Measurements from ENCODE around the gene POLR3E. TPM values are rescaled to one million over a fixed set of nuclear protein-coding genes. Genes with fewer than 3 reads are reported as not detected.

Gene POLR3E
- 26.6 and 38.2 TPM in 2 replicates for total RNA-seq (2014; rRNA removed)
- polyA plus RNA-seq (2012) = 17.2 TPM

DNA sequence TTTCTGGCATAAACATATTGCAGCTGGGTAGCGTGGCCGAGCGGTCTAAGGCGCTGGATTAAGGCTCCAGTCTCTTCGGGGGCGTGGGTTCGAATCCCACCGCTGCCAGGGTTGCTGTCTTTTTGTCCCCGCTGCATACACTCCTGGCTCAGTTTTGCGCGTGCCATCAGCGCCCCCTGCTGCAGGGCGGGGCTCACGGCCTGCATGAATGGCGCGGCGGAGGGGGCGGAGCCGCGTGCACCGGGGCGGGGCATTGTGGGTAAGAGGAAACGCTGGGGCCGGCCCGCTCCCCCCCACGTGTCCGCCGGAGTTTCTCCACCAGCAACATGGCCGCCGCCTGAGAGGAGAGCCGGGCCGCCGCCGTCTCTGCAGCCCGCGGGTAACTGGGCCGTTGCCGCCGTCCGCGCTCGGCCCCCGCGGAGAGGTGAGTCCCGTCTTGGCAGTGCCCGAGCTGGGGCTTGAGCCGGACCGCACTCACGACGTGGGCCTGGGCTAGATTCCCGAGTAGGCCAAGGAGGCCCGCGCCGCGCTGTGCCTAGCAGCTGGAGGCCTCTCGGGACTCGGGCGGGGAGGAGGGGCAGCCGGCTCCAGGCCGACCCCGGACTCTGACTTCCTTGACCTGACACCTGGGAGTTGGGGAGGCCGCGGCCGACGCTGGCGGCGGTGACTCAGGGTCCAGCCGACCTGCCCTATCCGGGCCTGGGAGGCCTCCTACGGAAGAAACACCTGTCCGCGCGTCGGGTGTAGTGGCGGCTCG is at the start of gene POLR3E:
Gene POLR3E (plus strand): TSS at position 296 of the 757 bp plus-strand sequence. CDS start 5,560 bp downstream, outside the sequence.
- peak; percentile 97 for DNase-seq (ENCODE audit: low read depth)

DNA sequence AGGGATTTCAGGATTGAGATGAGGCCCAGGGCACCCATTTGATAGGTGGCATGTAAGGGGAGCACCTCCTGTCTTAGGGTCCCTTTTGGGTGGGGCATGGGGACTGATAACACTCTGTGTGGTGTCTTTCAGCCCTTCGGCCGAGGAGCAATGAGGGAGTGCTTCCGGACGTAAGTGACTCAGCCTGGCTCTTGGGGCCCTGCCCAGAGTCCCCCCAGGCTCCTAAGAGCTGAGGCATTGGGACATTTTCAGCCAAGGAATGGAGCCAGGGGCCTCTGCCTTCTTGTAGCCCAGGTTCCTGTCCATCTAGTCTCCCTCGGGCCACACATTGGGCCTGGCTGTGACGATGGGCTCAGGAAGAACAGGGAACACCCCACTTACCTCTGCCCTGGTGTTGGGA is 46.7 kb upstream of the POLR3E start:
- no peak for DNase-seq (ENCODE audit: low read depth)

DNA sequence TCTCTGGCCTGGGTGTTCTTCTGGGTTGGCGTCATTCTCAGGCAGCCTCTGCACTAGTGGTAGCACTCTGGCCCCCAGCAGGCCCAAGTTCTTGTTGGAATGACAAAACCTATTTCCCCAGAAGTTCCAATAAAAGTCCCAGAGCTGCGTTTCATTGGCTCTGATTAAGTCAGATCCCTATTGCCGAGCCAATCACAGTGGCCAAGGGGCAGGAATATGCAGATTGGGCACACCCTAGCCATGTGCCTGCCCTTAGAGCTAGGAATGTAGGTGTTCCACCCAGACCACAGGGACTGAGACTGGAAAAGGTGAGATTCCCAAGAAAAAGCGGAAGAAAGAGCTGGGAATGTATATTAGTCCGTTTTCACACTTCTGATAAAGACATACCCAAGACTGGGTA is 44.9 kb upstream of the POLR3E start:
- DNase-seq (ENCODE audit: low read depth) = no peak

GRCh38 chr16:22253272-22253671 is 43.9 kb upstream of the POLR3E start:
- no peak for DNase-seq (ENCODE audit: low read depth)

- peak; percentile 10 for DNase-seq (ENCODE audit: low read depth)
These were observed 41.9 kb upstream of the POLR3E start for GRCh38 chr16:22255335-22255734.

DNA sequence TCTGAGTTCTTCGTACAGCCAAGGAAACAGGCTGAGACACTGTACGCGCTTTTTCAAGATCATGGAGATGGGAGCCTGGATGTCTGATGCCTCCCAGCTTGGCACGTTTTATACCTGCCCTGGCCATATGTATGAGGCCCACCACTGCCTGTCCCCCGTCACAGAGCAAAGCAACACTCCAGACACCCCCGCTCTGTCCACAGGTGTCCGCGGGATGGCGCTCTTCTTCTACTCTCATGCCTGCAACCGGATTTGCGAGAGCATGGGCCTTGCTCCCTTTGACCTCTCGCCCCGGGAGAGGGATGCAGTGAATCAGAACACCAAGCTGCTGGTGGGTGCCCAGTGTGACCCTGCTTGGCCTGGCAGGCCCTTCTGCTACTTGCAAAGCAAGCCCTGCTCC is 39.8 kb upstream of the POLR3E start:
- DNase-seq (ENCODE audit: low read depth) = no peak

DNA sequence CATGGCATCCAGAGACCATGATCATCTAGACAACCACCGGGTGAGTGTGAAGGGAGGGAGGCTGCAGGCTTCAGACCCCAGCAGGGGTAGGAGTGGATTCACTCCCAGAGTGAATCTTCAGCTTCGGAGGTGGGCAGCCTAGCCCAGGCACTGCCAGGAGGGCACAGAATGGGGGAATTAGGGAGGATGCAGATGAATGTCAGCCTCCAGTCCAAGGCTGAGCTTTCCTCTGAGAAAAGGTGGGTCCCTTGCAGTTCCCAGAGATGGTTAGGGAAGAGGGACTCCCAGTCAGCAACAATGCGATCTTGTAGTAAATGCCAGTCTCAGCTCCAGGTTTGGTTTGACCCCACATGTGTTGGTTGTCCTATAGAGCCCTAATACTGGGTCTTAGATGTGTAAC is 36.7 kb upstream of the POLR3E start:
- DNase-seq (ENCODE audit: low read depth) = no peak

DNA sequence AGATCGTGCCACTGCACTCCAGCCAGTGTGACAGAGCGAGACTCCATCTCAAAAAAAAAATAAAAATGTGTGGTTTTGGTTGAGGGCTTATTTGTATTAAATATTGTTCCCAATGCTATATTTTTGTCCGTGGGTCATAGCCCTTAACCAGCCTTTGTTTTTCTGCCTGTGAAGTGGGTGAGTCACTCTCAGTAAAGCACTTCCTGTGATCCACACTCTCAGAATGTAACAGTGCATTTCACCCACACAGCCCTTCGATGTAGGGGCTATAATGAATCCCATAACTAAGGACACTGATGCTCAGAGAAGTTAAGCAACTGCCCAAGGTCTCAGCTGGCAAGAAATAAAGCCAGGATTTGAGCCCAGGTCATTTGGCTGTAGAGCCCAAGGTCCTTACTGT is 34.7 kb upstream of the POLR3E start:
- DNase-seq (ENCODE audit: low read depth) = peak; percentile 17

DNA sequence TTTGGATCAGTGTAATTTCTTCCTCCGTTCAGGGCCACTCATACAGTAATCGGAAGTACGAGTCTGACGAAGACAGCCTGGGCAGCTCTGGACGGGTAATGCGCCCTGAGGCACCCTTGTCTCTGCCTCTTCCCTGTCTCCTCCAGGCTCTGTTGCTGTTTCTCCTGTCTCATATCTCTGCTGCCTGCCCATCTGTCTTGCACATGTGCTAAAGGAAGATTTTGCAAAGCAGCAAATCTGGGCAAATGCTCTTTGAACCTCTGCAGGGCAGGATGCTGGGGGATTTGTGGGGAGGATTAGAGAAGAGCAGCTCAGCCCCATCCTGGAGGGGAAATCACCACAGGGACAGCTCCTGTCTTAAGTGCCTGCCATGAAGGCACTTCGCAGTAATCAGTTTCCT is 32.4 kb upstream of the POLR3E start:
- no peak for DNase-seq (ENCODE audit: low read depth)

DNA sequence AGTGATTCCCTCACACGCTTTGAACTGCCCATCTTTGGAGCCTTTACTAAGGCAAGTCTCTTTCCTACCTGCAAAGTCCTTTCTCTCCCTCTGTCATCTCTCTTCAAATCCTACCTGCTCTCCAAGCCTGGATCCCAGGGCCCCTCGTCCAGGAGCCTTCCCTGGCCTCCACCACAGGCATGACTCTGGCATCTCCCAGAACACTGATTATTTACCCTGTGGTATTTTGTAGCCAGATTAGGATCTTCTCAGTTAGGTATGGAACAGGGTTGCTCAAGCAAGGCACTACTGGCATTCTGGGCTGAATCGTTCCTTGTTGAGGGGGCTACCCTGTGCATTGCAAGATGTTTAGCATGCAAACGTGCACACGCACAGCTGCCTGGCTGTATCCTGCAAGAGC is 31.9 kb upstream of the POLR3E start:
- DNase-seq (ENCODE audit: low read depth) = no peak

DNA sequence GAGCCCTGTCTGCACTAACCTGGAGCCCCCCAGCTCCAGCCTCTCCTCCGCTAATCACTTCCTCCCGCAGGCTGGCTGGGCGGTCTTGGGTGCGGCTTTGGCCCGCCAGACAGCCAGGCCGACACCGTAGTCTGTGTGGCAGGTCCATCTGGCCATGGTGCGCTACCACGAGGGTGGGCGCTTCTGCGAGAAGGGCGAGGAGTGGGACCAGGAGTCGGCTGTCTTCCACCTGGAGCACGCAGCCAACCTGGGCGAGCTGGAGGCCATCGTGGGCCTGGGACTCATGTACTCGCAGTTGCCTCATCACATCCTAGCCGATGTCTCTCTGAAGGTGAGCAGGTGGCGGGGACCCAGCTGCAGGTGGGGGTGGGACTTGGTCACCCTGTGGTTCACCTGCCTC is 30.7 kb upstream of the POLR3E start:
- DNase-seq (ENCODE audit: low read depth) = no peak

DNA sequence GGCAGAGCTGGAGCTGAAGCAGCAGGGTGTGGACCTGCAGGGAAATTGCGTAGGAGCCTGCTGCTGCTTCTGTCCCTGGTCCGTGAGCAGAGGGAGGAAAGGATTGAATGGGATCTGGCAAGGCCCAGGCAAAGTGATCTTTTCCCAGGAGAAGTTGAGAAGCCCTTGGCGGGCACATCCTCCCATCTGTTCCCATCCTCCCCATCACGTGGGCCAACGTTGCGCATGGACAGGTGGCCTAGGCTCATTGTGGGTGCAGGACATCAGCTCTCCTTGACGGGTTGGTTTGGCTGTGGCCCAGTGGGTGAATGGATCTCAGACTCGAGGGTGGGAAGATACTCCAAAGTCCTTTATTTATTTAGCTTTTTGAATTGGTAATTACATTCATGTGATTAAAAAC is 29.4 kb upstream of the POLR3E start:
- no peak for DNase-seq (ENCODE audit: low read depth)

- no peak for DNase-seq (ENCODE audit: low read depth)
These were observed 26.7 kb upstream of the POLR3E start for GRCh38 chr16:22270525-22270924.

DNA sequence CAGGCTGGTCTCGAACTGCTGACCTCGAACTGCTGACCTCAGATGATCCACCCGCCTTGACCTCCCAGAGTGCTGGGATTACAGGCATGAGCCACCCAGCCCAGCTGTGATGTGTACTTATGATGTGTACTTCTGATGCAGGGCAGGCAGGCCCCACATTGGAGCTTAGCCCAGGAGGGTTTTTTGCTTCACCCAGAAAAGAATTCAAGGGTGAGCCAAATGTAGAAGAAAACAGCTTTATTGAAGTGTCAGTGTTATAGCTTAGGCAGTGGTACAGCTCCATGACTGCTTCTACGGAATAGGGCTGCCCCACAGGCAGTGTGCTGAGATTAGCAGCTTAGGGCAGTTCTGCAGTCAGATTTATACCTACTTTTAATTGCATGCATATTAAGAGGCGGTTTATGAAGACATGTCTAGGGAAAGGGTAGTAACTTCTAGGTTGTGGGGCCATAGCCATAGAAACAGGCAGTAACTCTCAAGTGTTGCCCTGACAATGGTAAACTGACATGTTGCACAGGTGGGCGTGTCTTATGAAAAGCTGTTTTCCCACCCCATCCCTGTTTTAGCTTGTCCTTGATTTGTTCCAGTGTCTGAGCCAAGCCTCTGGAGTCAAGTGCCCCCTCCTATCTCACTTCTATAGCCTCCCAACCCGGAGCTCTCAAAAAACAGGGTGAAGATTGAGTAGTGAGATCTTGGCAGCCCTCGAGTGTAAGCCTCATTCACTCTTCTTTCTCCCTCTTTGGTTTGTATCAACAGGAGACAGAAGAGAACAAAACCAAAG is 24.1 kb upstream of the POLR3E start:
- DNase-seq (ENCODE audit: low read depth) = peak; percentile 14

DNA sequence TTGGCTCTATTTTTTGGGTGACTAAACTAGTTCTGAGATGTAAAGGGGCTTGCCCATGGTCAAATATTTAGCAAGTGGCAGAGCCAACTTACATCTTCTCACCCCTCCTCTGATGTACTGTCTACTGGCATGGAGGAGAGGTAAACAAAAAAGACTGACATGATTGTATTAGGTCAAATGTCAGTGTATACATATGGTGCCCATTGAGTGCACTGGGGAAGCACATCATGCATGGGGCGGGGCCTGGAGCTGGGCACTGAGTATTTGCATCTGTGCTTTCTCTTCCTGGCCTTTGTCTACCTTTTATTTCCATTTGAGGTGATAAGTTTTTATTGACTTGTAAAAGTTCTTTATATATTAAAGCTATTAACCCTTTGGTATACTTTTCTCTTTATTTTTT is 22.3 kb upstream of the POLR3E start:
- no peak for DNase-seq (ENCODE audit: low read depth)

GRCh38 chr16:22278441-22279230 is 18.6 kb upstream of the POLR3E start:
- no peak for DNase-seq (ENCODE audit: low read depth)

GRCh38 chr16:22282254-22282892 is 14.8 kb upstream of the POLR3E start:
- DNase-seq (ENCODE audit: low read depth) = no peak

- DNase-seq (ENCODE audit: low read depth) = no peak
These were observed 12.6 kb upstream of the POLR3E start for GRCh38 chr16:22284637-22285036.

DNA sequence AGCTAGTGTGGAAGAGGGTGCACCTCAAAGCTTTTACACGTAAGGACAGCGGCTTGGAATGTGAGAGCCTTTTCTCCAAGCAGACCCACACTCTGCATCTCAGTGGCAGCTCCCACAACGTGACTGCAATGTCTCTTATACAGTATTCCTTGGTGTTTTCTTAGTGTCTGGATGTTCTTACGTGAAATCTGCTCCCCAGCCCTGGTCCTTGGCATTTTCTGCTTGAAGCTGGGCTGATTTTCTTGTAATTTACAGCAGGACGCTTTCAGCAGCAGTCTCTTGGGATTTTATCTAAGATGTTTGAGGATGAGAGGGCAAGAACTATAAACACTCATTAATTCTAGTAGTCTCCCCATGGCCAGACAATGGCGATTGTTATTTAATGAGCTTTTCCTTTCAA is 12.1 kb upstream of the POLR3E start:
- DNase-seq (ENCODE audit: low read depth) = no peak

- no peak for DNase-seq (ENCODE audit: low read depth)
These were observed 6.2 kb upstream of the POLR3E start for GRCh38 chr16:22291020-22291419.

GRCh38 chr16:22291860-22292318 is 5.3 kb upstream of the POLR3E start:
- no peak for DNase-seq (ENCODE audit: low read depth)

- no peak for DNase-seq (ENCODE audit: low read depth)
These were observed 4.9 kb upstream of the POLR3E start for GRCh38 chr16:22292320-22292719.

Measured in LHCN-M2 (cell line).